ENCODE measurements around the gene C2orf68. TPM values are rescaled to one million over a fixed set of nuclear protein-coding genes. Genes with fewer than 3 reads are reported as not detected.

The C2orf68 gene
- total RNA-seq, 1 donor from 2014 or later: 21.3 TPM

DNA sequence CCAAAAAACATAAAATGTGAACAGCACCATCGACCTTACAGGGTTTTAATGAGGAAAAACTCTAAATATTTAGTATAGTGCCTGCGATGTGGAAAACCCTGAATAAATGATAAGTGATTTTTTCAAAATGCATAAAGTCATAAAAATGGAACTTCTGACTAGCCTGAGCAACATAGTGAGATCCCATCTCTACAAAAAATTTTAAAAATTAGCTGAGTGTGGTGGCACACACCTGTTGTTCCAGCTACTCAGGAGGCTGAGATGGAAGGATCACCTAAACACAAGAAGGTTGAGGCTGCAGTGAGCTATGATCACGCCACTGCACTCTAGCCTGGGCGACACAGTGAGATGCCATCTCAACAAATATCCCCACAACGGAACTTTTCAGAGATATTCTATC, 54.7 kb downstream of the C2orf68 start:
- no peak for DNase-seq (ENCODE audit: low spot score)
- Mint-ChIP-seq H3K9me3 (ENCODE audit: low read depth) (no peaks in the 10 kb centered on the region), H3K27me3 (ENCODE audit: low read depth) (no peaks in the 10 kb centered on the region), H3K4me1 (ENCODE audit: low read depth) (peaks cover 26% of the 10 kb centered on the region), H3K4me3 (ENCODE audit: unreplicated experiment) (no peak overlapping the region), H3K27ac (ENCODE audit: unreplicated experiment) (no peak overlapping the region), H3K36me3 (ENCODE audit: low read depth) (peaks cover 5% of the 10 kb centered on the region)
- TF ChIP-seq CTCF (IDR thresholded peaks at IDR 0.05): no peak

Other genes with a start within 250 kb of the C2orf68 start
- 40.5 to 77.6 TPM (median 76.5 TPM) in 3 replicates for gene CAPG, start 201.7 kb downstream of the C2orf68 start, total RNA-seq
- 0.47 TPM in 1 of 3 replicates, not detected in the others for gene SH2D6, start 193.4 kb downstream of the C2orf68 start, total RNA-seq
- 119 to 155 TPM (median 144 TPM) in 3 replicates for gene MAT2A, start 72.9 kb downstream of the C2orf68 start, total RNA-seq
- 55.7 to 78.6 TPM (median 58.6 TPM) in 3 replicates for gene GGCX, start 50.6 kb downstream of the C2orf68 start, total RNA-seq
- gene VAMP8, start 34.5 kb downstream of the C2orf68 start, total RNA-seq: 1.6 to 2.4 TPM (median 2.1 TPM) in 3 replicates
- 1.8 to 2.4 TPM in 2 of 3 replicates, not detected in the other for gene VAMP5, start 27.6 kb downstream of the C2orf68 start, total RNA-seq
- 76.3 to 93.9 TPM (median 89.4 TPM) in 3 replicates for gene RNF181, start 16.3 kb downstream of the C2orf68 start, total RNA-seq
- 17.1 to 19.9 TPM (median 17.9 TPM) in 3 replicates for gene TMEM150A, start 9.4 kb downstream of the C2orf68 start, total RNA-seq
- 34.7 to 40.4 TPM (median 35.1 TPM) in 3 replicates for gene USP39, start 4.1 kb upstream of the C2orf68 start, total RNA-seq
- gene SFTPB, start 56.1 kb upstream of the C2orf68 start, total RNA-seq: not detected in 3 replicates
- gene GNLY, start 82.3 kb upstream of the C2orf68 start, total RNA-seq: not detected in 3 replicates
- gene ATOH8, start 141.9 kb upstream of the C2orf68 start, total RNA-seq: 2.2 to 10.3 TPM (median 2.7 TPM) in 3 replicates